ENCODE results near the gene UQCC5. TPM values are rescaled to one million over a fixed set of nuclear protein-coding genes. Genes with fewer than 3 reads are reported as not detected.
A peak's percentile ranks its signal among the peaks of the same experiment; 100 is the strongest.
"Not testable (repeated sequence)": the region's sequence is repeated elsewhere in the genome, so short reads cannot be mapped to it uniquely, and the experiment has no call there.

The UQCC5 gene
- polyA plus RNA-seq, 1 donor: 14.0 TPM

- DNase-seq: no peak
Observed at GRCh38 chr3:52521488-52521824, 14.9 kb upstream of the UQCC5 start.

- no peak for DNase-seq
Observed at GRCh38 chr3:52521881-52522650, 14.3 kb upstream of the UQCC5 start.

- DNase-seq: no peak
Observed at GRCh38 chr3:52522651-52523251, 13.7 kb upstream of the UQCC5 start.

GRCh38 chr3:52523386-52524257 is 12.8 kb upstream of the UQCC5 start:
- DNase-seq: no peak

GRCh38 chr3:52524258-52524751 is 12.1 kb upstream of the UQCC5 start:
- no peak for DNase-seq

- peak; percentile 33 for DNase-seq
Observed at GRCh38 chr3:52524752-52525679, 11.4 kb upstream of the UQCC5 start.

- no peak for DNase-seq
Observed at GRCh38 chr3:52525680-52526561, 10.5 kb upstream of the UQCC5 start.

GRCh38 chr3:52526671-52527038 is 9.8 kb upstream of the UQCC5 start:
- DNase-seq: not testable (repeated sequence)

- DNase-seq: no peak
Observed at GRCh38 chr3:52527039-52527731, 9.2 kb upstream of the UQCC5 start.

GRCh38 chr3:52527732-52528585 is 8.4 kb upstream of the UQCC5 start:
- no peak for DNase-seq

- no peak for DNase-seq
Observed at GRCh38 chr3:52528586-52529375, 7.6 kb upstream of the UQCC5 start.

- no peak for DNase-seq
Observed at GRCh38 chr3:52529376-52530333, 6.8 kb upstream of the UQCC5 start.

GRCh38 chr3:52530918-52531826 is 5.2 kb upstream of the UQCC5 start:
- no peak for DNase-seq

- DNase-seq: no peak
Observed at GRCh38 chr3:52531860-52532516, 4.4 kb upstream of the UQCC5 start.

- no peak for DNase-seq
Observed at GRCh38 chr3:52532517-52532837, 3.9 kb upstream of the UQCC5 start.
